ENCODE results near the gene DNAJA3. TPM values are rescaled to one million over a fixed set of nuclear protein-coding genes. Genes with fewer than 3 reads are reported as not detected.

DNAJA3 gene
- total RNA-seq, 4 donors from 2014 or later: 51.4 to 70.1 (median 54.0) TPM

DNA sequence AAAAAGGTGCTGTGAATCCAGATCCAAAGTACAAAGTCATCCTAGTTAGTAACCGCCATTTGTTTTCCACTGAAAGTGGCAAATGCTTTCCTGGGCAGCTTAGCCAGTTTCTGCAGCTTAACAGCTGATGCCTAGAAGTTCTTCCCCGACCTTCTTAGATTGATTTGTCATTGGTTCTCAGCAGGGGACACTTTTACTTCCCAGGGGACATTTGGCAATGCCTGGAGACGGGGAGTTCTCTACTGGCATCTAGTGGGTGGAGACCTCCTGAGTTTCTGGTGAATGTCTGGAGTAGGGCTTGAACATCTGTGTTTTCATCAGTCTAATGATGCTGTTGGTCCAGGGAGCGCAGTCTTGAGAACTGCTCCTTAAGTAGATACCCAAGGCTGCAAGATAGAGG, 7.6 kb downstream of the DNAJA3 start:
- H3K36me3 ChIP-seq: peaks cover 0 to 55% (median 0%) of the 10 kb centered on the region in 3 donors
- H3K27ac ChIP-seq: no peak overlapping the region

DNA sequence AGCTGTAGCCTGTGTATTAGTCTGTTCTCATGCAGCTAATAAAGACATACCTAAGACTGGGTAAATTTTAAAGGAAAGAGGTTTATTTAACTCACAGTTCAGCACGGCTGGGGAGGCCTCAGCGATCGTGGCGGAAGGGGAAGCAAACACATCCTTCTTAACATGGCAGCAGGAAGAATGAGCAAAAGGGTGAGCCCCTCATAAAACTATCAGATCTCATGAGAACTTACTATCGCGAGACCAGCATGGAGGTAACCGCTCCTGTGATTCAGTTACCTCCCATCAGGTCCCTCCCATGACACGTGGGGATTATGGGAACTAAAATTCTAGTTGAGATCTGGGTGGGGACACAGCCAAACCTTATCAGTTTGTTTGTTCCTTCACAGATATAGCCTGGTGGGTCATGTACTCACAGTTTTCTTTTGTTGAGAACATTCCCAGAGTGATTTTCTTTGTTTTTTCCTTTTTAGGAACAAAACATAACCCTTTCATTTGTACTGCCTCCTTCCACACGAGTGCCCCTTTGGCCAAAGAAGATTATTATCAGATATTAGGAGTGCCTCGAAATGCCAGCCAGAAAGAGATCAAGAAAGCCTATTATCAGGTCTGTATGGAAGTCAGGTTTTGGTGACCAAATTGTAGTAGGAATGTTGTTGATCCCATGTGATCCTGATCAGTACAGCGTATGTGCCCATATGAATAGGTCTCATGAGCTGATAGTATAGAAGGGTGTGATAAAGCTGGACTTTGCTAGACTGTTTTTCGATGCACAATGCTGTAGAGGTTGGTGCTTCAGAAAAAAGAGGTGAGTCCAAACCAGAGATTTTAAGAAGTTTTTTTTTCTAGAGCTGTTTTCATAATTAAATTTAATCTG, 8.5 kb downstream of the DNAJA3 start:
- H3K9me3 ChIP-seq: no peaks in the 10 kb centered on the region
- no peak overlapping the region for H3K27ac ChIP-seq
- H3K27me3 ChIP-seq: no peaks in the 10 kb centered on the region
- TF ChIP-seq POLR2A (IDR thresholded peaks at IDR 0.05): no peak
- TF ChIP-seq, protein P1, sequence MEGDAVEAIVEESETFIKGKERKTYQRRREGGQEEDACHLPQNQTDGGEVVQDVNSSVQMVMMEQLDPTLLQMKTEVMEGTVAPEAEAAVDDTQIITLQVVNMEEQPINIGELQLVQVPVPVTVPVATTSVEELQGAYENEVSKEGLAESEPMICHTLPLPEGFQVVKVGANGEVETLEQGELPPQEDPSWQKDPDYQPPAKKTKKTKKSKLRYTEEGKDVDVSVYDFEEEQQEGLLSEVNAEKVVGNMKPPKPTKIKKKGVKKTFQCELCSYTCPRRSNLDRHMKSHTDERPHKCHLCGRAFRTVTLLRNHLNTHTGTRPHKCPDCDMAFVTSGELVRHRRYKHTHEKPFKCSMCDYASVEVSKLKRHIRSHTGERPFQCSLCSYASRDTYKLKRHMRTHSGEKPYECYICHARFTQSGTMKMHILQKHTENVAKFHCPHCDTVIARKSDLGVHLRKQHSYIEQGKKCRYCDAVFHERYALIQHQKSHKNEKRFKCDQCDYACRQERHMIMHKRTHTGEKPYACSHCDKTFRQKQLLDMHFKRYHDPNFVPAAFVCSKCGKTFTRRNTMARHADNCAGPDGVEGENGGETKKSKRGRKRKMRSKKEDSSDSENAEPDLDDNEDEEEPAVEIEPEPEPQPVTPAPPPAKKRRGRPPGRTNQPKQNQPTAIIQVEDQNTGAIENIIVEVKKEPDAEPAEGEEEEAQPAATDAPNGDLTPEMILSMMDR (IDR thresholded peaks at IDR 0.05): no peak
- H3K36me3 ChIP-seq: peaks cover 0 to 62% (median 0%) of the 10 kb centered on the region in 3 donors
- no peaks in the 10 kb centered on the region for H3K4me1 ChIP-seq
- no peak for DNase-seq
- no peak overlapping the region for H3K4me3 ChIP-seq

More for the DNA sequence above, 7.6 kb downstream of the DNAJA3 start:
- H3K4me1 ChIP-seq: no peaks in the 10 kb centered on the region
- no peak overlapping the region for H3K4me3 ChIP-seq
- H3K9me3 ChIP-seq: no peaks in the 10 kb centered on the region
- no peak for DNase-seq
- TF ChIP-seq, protein P1 (IDR thresholded peaks at IDR 0.05): no peak
- no peak for TF ChIP-seq POLR2A (IDR thresholded peaks at IDR 0.05)
- H3K27me3 ChIP-seq: no peaks in the 10 kb centered on the region

DNA sequence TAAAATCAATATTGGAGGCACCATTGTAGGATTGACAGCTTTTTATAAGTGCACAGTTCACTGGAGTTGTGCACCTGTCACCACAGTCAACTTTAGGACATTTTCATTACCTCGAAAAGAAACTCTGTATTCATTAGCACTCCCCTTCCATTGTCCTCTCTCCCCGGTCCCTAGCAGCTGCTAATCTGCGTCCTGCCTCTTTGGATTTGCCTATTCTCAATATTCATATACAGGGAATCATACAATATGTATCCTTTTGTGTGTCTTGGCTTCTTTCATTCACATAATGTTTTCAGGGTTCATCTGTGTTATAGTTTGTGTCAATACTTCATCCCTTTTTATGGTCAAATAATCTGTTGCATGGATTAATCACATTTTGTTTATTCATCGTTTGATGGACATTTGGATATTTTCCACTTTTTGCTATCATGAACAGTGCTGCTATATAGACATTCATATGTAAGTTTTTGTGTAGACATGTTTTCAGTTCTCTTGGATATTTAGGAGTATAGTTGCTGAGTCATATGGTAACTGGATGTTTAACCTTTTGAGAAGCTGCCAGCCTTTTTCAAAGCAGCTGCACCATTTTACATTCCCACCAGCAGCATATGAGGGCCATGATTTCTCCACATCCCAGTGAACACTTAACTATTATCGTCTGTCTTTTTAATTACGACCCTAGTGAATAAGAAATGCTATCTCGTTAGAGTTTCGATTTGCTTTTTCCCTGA, 9.8 kb downstream of the DNAJA3 start:
- H3K4me3 ChIP-seq: no peak overlapping the region
- H3K27me3 ChIP-seq: no peaks in the 10 kb centered on the region
- TF ChIP-seq, protein P1 (IDR thresholded peaks at IDR 0.05): no peak
- no peak for TF ChIP-seq POLR2A (IDR thresholded peaks at IDR 0.05)
- DNase-seq: no peak
- H3K36me3 ChIP-seq: peaks cover 0 to 68% (median 0%) of the 10 kb centered on the region in 3 donors
- H3K27ac ChIP-seq: no peak overlapping the region
- no peaks in the 10 kb centered on the region for H3K9me3 ChIP-seq
- no peaks in the 10 kb centered on the region for H3K4me1 ChIP-seq

DNA sequence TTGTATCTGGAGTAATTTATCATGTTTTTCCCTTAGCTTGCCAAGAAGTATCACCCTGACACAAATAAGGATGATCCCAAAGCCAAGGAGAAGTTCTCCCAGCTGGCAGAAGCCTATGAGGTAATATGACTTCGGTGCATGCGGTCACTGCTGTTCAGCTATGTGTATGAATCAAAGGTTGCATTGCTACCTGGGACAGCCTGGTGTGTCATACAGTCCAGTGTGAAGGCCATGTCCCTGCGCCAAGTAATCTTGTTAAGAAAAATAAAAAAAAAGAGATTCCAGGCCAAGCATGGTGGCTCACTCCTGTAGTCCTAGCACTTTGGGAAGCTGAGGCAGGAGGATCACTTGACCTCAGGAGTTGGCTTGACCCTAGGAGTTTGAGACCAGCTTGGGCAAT, 11.7 kb downstream of the DNAJA3 start:
- TF ChIP-seq, protein P1 (IDR thresholded peaks at IDR 0.05): no peak
- TF ChIP-seq POLR2A (IDR thresholded peaks at IDR 0.05): no peak

DNA sequence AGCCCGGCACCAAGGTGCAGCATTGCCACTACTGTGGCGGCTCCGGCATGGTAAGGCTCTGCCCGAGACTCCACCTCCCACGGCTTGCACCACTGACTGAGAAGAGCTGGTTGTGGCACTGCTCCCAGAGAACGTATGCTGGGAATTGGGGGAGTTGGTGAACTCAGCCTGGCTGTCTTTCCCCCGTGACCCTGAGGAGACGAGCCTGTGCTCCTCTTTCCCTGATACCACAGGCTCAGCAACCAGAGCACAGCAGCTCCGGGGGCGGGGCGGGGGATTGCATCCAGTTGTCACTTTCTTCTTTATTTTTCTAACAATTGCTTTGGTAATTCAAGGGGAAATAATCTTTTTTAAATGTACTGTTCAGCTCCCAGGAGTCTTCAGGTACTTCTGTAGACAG, 16.7 kb downstream of the DNAJA3 start:
- Histone ChIP-seq H3K4me1 (no peaks in the 10 kb centered on the region), H3K27me3 (no peaks in the 10 kb centered on the region), H3K9me3 (no peaks in the 10 kb centered on the region), H3K4me3 (no peak overlapping the region), H3K36me3 (peaks cover 0 to 97% (median 0%) of the 10 kb centered on the region in 3 donors), H3K27ac (no peak overlapping the region)
- no peak for DNase-seq
- no peak for TF ChIP-seq POLR2A (IDR thresholded peaks at IDR 0.05)
- TF ChIP-seq, protein P1 (IDR thresholded peaks at IDR 0.05): no peak

More for the DNA sequence above, 11.7 kb downstream of the DNAJA3 start:
- Histone ChIP-seq H3K9me3 (no peaks in the 10 kb centered on the region), H3K27me3 (no peaks in the 10 kb centered on the region), H3K4me1 (no peaks in the 10 kb centered on the region), H3K36me3 (peaks cover 0 to 77% (median 0%) of the 10 kb centered on the region in 3 donors), H3K4me3 (no peak overlapping the region), H3K27ac (no peak overlapping the region)
- DNase-seq: no peak

All from Peyer's patch (tissue), 4 donors.